SKM-1 treated with dmso at 0.1 percent for 144 hours (cell line): Measurements from ENCODE around the gene CELF4.

Source experiments
- DNase-seq: peaks from one replicate; lab custom pipeline; 2025; ENCODE audit not compliant: unreplicated experiment; lab: John Stamatoyannopoulos, UW

The CELF4 gene

DNA sequence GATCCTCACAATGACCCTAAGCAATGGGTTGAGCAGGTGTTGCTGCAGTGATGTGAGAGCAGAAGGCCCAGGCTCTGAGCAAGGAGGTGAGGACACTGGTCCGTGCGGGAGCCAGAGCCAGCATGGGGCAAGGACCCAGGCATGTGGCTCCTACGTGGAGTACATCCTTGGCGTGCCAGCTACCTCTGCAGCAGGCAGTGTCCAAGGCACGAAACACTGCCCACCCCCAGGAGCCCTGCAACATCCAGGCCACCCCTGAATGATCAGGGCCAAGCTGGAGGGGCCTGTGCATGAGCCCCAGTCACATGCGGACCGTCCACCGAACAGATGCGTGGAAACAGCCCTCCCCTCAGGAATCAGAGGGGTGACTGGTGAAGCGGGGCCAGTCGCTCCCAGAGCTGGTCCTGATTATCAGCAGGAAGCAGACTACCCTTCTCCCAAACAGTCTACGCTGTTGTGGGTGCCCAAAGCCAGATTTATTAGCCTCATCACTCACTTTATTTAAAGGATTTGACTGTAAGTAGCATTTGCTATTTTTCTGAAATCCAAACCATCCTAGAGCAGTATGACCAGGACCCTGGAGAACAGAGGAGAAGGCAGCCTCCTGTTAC lies 16.8 kb downstream of the CELF4 start:
- no peak for DNase-seq

DNA sequence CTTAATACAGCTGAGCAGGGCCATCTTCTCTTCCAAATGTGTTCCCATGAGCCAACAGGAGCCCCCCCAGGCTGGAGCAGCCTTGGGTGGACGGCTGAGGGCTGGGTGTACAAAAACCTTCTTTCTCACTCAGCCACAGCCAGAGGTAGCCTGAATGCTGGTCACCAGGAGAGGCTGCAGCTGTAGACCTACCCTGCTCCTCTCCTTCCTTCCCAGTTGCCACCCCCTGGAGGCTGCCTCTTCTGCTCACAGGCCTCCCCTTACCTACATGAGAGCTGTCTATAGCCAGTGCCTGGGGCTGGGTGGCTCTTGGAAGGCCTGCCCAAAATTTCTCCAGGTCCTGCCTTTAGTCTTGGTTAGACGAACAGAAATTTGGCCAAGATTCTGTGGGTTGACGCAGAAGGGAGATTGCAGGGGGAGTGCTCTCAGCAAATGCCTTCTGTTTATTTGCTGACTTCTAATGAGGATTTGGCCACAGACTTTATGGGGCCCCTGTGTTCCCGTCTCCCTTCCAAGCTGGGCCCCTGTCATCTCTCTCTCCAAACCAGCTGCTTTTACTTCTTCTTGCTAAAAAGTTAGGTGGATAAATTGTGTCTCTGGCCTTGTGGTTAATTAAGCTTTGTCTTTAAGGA lies 18.3 kb downstream of the CELF4 start:
- no peak for DNase-seq

DNA sequence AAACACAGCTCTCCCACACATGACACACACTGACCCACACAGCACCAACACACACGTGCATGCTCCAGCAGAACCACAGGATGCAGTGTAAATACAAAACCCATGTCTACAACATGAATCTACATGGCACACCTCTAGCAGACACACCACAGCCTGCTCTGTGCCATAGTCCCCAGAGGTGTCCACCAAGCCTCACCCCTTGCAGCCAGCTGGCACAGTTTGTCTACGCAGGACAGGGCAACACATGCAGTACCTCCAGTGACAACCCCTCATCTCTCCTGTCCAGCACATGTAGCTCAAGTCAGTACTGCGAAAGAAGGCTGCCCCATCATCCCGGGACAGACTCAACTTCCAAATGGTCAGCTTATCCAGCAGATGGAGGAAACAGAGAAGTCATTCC lies 18.9 kb downstream of the CELF4 start:
- DNase-seq: no peak

DNA sequence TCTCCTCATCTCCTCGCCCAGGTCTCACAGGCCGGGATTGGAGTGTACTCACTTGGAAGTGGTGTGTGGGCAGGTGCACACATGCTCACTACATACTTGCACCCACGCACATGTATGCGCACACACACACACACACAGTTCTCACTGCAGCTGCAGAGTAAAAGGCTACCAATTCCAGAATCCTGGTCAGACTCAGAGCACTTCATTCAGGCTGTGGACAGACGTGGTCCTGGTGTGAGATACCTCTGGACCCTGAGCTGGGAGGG lies 19.4 kb downstream of the CELF4 start:
- no peak for DNase-seq

DNA sequence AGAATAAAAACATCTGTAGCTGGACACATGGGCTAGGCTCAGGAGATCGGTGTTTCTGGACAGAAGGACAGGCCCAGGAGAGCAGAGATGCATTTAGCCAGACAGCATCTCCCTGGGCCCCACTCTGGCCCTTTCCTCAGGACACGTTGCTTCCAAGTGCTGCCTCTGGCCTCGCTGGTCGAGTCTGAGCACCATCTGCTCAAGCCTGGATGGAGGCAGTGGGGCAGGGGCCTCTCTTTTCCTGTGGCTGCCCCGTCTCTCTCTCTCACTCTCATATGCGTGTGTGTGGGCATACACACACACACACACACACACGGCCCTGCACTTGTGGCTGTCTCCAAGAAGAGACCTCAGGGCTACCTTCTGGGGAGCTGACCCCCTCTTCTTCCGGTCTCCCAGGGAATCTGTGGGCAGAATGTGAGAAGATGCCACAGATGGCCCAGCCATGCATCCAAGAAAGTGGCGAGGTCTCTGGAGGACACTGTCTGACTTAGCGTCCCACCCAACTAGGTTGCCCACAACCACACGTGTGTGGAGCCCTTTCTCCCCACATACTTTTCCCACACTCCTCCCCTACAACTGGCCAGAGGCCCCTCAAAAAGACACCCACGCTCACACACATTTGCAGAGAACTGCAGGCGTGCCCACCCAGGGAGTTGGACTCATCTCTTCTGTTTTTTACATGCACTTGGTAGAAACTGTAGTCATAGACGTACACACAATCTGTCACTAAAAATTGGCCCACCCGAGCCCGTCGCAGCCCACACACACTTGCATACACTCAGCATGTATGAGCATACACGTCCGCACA lies 19.9 kb downstream of the CELF4 start:
- DNase-seq: no peak

DNA sequence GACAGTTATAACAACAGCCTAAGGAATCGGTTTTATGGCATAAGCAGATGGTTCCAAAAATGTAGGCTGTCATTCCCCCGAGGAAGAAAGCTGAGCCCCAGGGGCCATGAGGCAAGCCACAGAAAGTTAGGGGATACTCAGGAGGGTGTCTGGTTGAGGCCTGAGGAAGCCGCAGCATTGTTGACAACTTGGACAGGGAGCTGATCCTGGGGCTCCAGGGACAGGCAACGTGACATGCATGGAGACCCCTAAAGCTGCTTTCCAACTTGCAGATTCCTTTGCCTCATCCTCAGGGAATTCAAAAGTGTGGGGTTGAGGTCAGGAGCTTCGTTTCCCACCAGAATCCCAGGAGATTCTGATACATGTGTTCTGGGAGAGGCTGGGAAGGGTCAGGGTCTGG lies 20.9 kb downstream of the CELF4 start:
- no peak for DNase-seq

DNA sequence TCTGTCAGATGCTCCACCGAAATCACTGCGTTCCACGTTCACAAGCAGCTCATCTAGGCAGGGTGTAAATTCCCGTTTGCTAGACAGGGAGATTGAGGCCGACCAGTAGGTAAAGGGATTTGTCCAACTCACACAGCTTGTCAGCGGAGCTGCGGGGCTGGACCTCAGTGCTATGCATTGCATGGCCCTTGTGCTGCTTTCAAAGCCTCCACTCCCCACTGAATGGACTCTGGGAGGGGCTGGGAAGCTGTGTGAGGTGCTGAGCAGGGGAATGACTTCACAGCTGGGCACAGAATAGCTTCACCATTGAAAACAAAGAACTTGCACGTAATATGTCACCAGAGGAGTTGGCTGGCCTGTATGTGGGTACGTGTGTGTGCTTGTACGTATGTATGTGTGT lies 21.4 kb downstream of the CELF4 start:
- DNase-seq: no peak

DNA sequence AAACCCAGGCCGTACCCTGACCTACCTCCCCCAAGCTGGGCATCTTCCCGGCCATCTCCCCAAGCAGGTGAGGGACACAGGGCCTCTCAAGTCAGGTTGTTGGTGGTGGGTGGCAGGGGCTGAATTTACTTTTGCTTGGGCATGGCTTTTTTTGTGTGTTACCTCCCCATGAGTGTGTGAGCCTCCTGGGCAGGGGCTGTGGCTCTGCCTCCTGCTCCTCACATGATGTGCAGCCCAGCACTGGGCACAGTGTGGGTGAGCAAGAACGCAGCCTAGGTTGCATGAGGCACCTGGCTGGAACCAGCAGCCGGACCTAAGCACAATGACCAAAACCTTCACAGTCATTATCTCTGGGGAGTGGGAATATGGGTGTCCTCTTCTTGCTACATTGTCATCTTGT lies 22.3 kb downstream of the CELF4 start:
- no peak for DNase-seq

DNA sequence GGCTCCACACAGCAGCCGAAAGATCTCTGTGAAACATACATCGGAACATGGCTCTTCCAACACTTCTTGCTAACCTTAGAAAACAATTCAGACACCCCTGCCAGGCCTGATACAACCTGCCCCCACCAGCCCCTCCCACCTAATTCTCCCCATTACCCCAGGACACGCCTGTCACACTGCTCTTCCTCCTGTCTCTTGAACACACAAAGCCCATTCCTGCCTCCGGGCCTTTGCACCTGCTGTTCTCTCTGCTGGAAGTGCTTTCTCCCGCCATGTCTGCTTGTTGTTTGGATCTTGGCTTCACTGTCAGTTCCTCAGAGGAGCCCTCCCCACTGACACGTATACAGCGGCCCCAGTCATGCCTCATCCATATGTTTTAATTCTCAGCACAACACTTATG lies 24.1 kb downstream of the CELF4 start:
- DNase-seq: no peak

DNA sequence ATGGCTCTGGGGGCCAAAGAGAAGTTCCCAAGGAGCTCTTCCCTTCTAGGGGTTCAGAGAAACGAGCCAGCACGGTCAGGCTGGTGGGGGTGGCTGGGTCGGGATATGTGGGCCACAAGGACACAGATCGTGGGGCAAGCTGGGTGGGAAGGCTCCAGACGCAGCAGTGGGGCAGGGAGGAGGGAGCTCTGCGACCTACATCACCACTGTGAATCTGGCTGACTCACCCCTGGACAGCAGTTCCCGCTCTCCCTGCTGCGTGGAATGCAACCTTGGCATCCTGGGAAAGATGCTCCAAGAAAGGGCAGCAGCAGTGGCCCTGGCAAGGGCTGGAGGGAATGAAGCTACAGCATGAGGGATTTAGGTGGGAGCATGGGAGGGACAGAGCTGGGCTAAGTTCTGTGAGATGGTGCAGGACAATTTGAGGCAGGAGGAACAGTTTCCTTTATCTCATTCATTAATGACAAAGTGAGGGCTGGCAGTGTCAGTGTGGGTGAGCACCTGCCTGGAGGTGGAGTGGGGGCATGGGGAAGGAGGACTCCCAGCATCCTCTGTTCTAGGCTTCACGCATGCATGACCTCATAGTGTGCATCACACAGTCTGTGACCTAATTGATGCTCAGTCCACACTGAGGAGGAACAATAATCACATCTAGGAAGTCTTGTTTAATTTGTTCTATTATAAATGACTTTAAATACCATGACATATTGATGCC lies 25.0 kb downstream of the CELF4 start:
- no peak for DNase-seq

DNA sequence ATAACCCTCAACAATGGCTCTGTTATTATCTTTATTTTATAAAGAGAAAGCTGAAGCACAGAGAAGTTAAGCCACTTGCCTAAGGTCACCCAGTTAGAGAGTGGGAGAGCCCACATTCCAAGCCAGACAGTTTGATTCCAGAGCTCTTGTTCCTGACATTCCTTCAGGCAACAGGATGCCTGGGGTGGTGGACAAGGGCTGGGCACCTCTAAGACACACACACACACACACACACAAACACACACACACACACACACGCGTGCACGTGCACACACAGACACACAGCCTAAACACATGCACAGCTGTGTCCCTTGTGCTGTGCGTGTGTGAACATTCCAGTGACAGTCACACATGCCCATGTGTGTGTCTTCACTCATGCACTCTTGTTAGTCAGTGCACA lies 26.4 kb downstream of the CELF4 start:
- DNase-seq: no peak

DNA sequence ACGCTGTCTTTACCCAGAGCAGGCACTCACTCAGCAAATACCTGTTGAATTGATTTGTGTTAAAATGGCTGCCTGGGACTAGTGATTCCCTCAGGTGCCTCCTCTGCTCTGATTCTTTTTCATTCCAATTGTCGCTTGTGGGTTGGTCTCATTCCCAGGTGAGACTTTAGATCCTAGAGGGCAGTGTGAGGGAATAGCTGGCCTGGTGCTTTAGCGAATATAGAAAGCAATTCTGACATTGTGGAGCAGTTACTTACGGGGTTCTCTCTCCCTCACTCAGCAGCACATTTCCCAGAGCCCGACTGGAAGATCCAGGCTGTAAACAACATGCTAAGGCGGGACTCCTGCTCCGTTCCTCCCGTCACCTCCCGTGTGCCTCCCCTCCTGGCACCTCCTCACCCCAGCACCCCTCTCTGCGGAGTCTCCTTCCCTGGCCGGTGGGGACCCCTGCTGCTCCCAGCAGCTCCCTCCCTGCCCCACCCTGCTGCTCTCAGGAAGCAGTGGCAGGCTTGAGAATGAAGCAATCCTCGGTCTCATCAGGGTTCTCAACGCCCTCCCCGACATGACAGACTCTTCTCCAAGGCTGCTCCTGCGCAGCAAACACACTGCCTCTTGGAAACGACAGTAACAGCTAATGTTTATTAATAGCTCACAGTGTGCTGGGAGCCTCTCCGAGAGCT lies 26.9 kb downstream of the CELF4 start:
- DNase-seq: no peak

DNA sequence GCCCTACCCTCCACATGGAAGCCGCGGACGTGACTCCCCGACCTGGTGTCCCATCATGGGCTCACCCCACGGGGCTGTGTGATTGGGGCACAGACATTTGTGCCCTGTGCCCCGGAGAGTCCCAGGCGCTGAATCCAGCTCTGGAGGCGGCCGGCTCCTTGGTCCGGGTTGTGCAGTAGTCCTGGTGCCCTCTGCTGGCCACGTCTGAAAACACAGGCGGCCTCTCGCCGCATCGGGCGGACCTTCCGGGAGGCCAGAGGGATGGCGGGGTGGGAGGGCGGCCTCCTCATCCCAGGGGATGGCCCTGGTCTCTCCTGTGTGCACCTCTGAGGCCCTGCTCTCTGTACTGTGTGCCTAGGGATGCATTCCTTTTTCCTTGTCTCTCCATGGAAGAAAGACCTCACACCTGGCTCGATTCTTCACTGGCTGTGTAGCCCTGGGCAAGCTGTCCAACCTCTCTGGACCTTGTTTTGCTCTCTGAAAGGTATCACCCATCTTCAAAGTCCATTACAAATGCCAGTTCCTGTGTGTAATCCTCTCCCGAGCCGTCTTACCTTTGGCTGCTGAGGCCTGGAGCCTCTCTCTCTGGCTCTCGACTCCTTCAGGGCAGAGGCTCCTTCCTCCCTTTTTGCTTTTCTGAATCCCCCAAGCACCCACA lies 27.6 kb downstream of the CELF4 start:
- DNase-seq: peak; percentile 35

DNA sequence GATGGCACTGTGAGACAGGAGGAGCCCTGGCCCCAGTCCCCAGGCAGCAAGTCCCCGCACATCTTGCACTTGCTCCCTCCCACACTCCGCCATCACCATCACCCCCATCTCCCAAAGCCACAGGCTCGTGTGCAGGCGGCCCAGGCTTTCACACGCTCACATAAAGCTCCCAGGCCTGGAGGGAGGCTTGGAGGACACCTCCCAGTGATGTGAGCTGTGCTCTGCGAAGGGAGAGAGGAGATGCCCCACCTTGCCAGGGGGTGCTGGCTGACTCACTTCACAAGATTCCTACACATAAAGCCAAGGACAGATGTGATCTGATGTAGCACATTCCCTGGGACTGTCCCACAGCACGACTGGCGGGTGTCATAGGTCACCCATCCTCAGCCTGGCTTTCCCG lies 28.9 kb downstream of the CELF4 start:
- no peak for DNase-seq

DNA sequence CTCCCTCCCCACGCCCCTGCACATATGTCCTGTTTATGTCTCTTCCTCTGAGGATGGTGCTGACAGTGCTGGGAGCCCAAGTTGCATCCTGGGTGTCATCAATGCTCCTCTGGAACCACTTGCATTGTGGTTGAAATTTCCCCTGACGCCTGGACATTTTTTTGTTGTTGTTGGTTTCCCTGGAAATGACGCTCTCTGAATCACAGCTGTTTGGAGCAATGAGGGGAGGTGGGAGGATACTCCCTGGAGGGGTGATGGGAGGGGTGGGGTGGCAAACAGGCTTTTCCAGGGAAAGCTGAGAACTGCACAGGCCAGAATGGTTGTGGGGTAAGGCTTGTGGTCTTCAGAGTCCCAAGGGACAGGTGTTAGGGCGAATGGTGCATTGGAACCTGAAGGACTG lies 29.6 kb downstream of the CELF4 start:
- DNase-seq: no peak

DNA sequence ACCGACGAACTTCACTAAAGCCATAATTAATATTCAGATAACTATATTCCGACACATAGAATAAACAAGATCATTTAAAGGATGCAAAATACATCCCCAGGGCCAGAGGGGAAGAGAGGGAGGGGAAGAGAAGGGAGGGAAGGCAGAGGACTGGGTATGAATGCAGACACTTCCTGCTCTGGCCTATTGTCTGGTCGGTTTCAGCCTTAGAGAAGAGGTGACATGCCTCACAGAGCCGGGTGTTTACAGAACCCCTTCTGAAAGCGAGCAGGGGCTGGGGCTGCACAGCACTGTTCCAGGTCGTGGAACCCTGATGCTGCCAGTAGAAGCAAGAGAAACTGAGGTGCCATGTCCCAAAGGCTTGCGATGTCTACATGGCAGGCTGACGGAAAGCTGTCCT lies 31.0 kb downstream of the CELF4 start:
- no peak for DNase-seq

DNA sequence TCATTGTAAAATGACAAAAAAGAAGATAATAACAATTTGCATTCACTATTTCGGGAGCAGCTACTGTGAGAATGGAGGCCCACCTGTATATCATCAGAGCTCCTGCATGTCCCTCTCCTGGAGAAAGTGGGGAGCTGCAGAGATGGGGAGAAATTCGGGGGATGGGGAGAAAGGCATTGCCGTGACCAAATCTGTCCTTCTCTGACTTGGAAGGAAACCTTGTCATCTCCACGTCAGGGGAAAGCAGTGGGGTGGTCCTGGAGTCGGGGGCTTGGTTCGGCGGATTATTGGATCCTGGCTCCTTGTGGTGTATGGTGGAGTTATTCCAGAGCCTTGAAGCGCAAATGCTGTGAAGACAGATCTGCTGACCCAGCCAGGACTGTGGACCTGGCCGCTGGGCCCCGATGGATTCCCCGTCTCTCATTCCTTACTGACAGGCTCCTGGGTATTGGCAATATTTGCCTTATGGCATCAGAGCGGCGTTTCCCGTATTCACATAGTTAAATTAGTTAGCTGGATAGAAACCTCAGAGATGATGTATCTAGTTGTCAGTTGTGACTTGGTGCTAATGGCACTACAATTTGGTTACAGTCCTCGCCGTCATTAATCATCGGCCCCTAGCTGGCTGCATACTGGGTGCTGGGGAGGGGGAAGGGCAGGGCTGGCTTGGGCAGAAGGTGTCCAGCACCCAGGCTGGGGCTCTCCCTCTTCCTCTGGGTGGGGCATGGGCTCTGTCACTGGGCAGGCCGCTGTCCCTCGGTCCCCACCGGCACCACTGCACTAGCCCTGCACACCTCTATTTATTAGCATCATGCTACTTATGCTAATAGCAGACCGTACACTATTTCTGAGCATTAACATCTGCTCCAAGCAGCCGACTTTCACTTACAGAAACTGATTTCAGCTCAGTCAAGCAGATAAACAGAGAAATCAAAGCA lies 31.7 kb downstream of the CELF4 start:
- DNase-seq: no peak

DNA sequence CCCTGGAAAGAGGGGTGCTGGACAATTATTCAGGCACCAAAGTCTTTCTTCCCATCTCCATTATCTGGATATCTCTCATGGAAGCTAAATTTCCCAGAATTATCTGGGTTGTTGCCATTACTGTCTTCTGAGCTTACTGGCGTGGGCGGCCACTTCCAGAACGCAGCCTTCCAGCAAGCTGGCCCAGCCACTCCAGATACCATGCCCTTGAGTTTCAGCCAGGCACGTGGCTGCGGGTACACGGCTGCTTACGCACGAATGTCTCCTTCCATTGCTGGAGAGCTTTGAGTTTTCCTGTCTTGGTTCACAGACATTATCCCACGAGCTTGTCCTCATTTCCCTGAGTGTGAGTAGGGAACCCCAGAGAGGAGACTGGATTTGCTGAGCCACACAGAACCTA lies 32.7 kb downstream of the CELF4 start:
- DNase-seq: no peak

DNA sequence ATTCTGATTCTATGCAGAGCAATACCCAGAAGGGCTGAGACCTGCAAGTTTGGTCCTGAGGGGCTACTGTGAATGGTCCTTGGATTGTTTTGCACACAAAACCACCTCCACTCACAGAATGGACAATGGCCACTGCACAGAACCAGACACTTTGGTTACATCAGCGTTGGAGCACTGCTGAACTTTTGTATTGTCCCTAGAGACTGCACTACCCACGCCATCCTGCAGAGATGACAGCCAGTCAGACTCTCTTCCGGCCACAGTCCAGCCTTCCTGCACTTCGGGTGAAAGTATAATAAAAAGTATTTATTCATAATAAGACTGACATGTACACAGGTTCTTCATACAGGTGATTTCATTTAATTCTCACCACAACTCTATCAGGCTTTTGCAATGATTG lies 35.7 kb downstream of the CELF4 start:
- no peak for DNase-seq

DNA sequence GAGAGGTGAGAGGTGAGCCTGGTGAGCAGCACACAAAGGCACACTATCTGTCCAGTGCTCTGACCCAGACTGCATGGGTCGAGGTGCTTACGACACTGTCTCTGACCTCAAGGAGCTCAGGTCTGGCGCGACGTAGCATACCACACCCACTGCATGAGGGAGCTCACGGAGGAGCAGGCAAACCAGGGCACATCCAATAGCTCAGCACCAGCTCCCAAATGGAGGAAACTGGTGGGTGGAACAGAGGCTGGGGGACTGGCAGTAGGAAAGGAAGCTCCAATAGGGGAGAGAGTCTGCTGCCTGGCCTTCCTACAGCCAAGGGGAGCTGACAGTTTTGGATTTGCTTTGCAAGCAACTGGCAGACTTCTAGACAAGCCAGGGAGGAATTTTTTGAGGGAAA lies 36.3 kb downstream of the CELF4 start:
- no peak for DNase-seq
